ENCODE data around the gene PARD3. TPM values are rescaled to one million over a fixed set of nuclear protein-coding genes. Genes with fewer than 3 reads are reported as not detected.

PARD3 gene
- total RNA-seq, 2 donors from 2014 or later: 23.1 to 29.7 TPM

DNA sequence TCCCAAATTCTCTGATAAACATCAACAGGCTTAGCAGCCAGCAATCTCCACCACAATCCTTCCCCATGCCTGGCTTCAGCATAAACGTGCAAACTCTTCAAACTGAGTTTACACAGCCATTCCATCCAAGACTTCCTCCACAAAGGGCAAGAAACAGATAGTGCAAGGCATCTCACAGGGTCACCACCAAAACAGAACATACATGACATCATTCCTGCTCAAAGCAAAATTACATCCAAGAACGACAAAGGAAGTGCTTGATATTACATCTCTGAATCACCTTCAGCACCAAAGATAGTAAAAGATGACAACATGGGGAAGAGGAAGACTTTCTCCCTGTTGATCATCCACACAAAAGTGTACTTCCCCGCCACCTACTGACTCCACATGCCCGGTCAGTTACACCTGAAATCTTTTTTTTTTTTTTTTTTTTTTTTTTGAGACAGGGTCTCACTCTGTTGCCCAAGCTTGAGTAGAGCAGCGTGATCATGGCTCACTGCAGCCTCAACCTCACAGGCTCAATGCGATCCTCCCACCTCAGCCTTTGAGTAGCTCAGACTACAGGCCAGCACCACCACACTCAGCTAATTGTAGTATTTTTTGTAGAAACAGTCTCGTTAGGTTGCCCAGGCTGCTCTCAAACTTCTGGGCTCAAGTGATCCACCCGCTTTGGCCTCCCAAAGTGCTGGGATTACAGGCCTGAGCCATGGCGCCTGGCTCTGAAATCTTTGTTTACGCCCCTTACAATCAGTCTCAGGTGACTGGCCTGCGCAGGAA is 127.5 kb downstream of the PARD3 start:
- intact Hi-C loops (cut with DNase I): no loop called here
- DNase-seq (no peak), ATAC-seq (peak; percentile 29 to 30)

DNA sequence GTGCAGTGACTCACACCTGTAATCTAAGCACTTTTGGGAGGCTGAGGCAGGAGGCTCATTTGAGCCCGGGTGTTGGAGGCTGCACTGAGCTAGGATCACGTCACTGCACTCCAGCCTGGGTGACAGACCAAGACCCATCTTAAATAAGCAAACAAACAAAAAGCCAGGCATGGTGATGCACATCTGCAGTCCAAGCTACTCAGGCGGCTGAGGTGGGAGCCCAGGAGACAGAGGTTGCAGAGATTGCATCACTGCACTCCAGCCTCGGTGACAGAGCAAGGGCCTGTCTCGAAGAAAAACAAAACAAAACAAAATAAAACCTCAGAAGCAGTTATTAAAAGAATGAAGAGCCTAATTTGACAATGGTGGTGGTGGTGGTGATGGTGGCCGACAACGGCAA is 132.5 kb downstream of the PARD3 start:
- ATAC-seq (no peak), DNase-seq (no peak)
- intact Hi-C loops (cut with DNase I): no loop called here

DNA sequence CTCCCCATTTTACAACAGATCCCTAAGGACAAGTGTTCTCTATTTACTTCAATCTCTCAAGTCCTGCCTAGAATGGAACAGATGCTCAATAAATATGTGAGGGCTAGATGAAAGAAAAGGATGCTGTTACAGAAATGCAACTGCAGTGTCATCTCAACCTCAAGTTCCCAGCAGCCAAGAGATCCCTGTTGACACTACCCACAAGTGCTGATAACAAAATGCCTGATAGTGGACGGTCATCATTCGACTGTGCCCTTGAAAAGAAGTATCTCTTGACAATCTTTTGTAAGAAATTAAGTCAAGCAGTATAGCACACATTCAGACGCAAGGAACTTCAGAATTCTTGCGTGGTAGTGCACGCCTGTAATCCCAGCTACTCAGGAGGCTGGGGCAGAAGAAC is 133.2 kb downstream of the PARD3 start:
- DNase-seq: no peak
- peak in 1 of 2 donors; percentile 33 for ATAC-seq
- intact Hi-C loops (cut with DNase I): no loop called here

DNA sequence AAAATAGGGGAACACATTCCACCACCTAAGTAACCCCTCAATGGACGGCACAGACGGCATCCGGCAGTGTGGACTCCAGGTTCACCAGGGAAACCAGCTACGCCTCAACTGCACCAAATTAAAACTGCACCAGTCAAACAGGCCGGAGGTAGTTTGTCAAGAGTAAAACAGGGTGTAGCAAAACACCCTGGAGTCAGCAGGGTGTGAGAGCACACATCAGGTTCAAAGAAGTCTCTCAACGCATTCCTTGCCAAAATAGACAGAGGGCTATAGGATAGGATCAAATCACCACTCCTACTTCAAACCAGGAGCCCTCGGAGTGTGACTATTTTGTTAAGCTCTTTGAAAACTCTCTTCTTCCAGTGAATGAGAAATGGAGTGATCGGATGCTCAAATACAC is 135.9 kb downstream of the PARD3 start:
- ATAC-seq: no peak
- intact Hi-C loops (cut with DNase I): loop anchor here in 1 of 2 donors (10.0 kb wide), 1 partner anchor 276 kb away; no protein-coding TSS in a partner anchor

DNA sequence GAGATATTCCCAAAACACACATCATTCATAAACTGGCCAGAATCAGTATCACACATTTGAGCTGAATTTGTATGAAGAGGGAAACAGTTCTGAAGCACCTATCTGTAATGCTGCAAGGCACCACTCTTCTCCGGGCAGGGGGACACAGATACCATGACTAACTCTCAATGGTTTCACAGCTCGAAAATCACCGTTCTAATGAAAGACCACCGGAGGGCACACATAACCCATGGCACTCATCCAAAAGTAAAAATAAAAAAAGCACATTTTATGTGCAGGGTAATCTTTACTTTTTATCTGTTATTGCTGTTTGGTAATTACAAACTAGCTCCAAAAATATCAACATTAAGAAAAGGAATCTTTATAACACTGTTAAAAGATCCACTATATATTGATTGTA is 137.5 kb downstream of the PARD3 start:
- no peak for DNase-seq
- no peak for ATAC-seq
- intact Hi-C loops (cut with DNase I): loop anchor here in 1 of 2 donors (10.0 kb wide), 1 partner anchor 277 kb away; no protein-coding TSS in a partner anchor

More for the DNA sequence above, 135.9 kb downstream of the PARD3 start:
- DNase-seq: no peak

DNA sequence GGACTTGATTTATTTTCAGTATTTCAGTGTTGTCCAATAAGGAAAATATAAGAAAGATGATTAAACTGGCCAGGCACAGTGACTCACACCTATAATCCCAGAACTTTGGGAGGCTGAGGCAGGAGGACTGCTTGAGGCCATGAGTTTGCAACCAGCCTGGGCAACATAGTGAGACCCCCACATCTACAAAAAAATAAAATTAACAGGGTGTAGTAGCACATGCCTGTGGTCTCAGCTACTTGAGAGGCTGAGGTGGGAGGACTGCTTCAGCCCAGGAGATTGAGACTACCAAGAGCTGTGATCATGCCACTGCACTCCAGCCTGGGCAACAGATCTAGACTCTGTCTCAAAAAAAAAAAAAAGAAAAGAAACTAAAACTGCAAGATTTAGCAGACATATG is 138.0 kb downstream of the PARD3 start:
- ATAC-seq (no peak), DNase-seq (no peak)
- intact Hi-C loops (cut with DNase I): loop anchor here in 1 of 2 donors (10.0 kb wide), 1 partner anchor 278 kb away; no protein-coding TSS in a partner anchor

DNA sequence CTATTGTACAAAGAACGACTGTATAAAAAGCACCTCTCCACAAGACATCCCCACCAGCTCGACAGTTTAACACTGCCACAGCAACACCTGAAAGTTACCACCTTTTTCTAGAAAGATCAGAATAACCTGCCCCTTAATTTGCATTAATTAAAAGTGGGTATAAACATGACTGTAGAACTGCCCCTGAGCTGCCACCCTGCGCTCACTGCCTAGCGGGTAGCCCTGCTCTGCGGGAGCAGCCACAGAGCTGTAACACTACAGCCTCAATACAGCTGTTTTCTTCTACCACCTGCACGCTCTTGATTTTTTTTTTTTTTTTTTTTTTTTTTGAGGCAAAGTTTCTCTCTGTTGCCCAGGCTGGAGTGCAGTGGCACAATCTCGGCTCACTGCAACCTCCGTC is 140.9 kb downstream of the PARD3 start:
- DNase-seq (no peak), ATAC-seq (no peak)
- intact Hi-C loops (cut with DNase I): loop anchor here in 1 of 2 donors (5.0 to 10.0 kb wide), 2 partner anchors 143 to 281 kb away; partner anchors contain the start of gene PARD3

DNA sequence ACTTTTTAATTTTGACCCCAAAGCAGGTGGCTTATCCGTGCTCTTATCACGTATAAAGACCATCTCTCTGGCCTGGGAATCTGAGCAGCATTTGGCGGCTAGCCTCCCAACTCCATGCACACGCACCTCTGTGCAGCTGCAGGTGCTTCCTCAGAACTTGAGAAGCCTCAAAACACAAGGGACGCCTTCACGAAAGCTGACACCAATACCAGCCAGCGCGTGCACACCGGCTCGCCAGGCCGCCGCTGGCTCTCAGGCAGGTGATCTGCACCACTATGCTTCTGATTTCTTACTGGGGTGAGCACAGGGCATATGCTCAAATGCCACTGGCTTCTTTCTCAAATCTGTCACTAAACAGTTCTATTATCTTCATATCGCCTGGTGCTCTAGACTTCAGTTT is 145.0 kb downstream of the PARD3 start:
- intact Hi-C loops (cut with DNase I): loop anchor here in 1 of 2 donors (5.0 to 10.0 kb wide), 2 partner anchors 147 to 285 kb away; partner anchors contain the start of gene PARD3

DNA sequence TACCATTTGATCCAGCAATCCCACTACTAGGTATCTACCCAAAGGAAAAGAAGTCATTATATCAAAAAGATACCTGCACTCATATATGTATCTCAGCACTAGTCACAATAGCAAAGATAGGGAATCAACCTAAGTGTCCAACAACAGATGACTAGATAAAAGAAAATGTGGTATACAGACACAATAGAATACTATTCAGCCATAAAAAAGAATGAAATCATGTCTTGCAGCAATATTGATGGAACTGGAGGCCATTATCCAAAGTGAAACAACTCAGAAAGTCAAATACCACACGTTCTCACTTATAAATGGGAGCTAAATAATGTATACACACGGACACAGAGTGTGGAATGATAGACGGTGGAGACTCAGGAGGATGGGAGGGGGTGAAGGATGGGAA is 146.0 kb downstream of the PARD3 start:
- intact Hi-C loops (cut with DNase I): loop anchor here in 1 of 2 donors (10.0 kb wide), 1 partner anchor 146 kb away; the partner anchor contains the start of gene PARD3
- no peak for DNase-seq
- no peak for ATAC-seq

More for the DNA sequence above, 145.0 kb downstream of the PARD3 start:
- DNase-seq (no peak), ATAC-seq (no peak)

DNA sequence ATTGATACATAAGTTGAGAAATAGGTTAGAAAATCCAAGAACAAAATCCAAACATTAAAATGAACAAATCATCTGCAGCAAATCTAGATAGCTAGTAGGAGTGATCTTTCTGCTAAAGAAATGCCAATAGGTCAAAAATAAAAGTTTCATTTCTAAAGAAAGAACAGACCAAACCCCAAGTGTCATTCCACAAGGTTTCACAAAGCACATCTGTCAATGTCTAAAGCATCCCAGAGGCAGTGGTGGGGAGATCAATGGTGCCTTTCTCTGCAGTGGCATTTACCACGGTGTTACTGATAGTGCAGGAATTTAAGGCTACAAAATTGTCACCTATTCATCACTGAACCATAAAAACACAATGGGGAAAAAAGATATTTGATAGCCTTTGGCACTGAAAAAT is 147.9 kb downstream of the PARD3 start:
- ATAC-seq (no peak), DNase-seq (no peak)
- intact Hi-C loops (cut with DNase I): loop anchor here in 1 of 2 donors (10.0 kb wide), 1 partner anchor 148 kb away; the partner anchor contains the start of gene PARD3

DNA sequence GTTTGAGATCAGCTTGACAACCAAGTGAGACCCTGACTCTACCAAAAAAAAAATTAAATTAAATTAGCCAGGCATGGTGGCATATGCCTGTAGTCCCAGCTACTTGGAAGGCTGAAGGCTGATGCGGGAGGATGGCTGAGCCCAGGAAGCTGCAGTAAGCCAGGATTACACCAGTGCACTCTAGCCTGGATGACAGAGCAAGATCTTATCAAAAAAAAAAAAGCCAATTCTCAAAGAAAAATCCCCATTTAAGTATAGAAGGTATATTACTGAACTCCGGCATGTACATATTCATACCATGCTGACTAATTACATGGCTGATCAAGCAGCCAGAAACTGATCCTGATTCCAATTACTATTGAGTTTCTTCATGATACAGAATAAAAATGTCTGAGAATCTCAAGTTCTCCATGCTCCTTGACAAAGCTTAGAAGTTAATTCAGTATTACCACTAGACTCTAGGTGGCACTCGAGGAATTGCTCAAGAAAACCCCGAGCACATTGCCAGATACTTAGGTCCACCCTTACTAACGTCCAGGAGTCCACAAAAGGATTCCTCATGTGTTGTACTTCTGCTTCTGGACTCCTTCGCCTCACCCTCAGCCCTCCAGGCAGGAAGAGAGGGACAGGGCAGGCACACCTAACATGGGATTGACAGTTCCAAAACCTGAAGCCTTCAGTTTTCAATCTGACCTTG is 148.9 kb downstream of the PARD3 start:
- DNase-seq (no peak), ATAC-seq (peak; percentile 90)
- intact Hi-C loops (cut with DNase I): loop anchor here in 1 of 2 donors (10.0 kb wide), 1 partner anchor 149 kb away; the partner anchor contains the start of gene PARD3

DNA sequence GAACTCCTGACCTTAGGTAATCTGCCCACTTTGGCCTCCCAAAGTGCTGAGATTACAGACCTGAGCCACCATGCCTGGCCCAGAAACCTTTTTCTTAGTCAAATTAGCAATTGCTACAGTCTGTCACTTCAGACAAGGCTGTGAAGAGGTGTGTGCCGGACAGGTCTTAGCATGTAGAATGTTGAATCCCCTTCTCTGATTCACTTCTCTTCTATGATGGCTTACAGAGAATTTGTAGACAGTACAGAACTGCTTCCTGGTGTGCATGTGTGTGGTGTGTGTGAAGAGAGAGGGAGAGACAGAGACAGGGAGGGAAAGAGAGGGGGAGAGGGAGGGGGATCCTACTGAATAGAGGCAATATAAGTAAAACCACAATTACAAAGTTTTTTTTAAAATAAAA is 150.4 kb downstream of the PARD3 start:
- DNase-seq (no peak), ATAC-seq (no peak)
- intact Hi-C loops (cut with DNase I): loop anchor here in 1 of 2 donors (10.0 kb wide), 1 partner anchor 150 kb away; the partner anchor contains the start of gene PARD3

DNA sequence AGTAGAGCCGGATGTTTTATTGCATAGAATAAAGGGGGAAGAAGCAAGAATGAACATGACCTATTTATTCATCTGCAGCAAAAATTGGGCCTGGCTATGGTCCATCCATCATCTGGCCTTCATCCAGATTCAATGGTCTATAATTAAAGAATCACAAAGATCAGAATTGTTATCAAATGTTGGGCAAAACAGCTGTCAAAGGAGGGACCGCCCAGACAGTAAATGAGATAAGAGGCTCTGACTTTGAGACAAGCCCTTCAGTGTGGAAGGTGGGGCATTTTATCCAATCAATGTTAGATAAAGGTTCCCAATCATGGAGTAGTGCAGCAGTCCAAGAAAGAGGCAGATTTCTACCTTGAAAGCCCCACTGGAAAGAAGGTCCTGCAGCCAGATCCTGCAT is 153.5 kb downstream of the PARD3 start:
- no peak for DNase-seq
- intact Hi-C loops (cut with DNase I): loop anchor here in 1 of 2 donors (10.0 kb wide), 1 partner anchor 153 kb away; the partner anchor contains the start of gene PARD3
- ATAC-seq: no peak

DNA sequence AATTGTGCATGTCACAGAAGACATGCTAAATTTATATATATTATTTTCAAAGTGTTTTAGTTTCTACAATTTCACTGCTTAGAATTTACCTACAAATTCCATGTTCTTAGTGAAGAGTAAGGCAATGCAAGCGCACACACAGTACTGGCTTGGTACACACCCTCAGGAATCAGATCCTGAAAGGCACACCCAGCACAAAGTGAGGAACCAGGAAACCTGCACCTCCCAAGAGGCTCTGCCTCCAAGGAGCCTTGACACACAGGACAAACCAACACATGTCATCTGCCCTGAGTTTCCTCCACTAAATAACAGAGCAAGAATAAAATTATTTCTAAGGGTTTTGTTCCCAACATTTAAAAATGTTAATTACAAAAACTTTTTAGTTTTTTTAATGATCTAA is 156.2 kb downstream of the PARD3 start:
- ATAC-seq (no peak), DNase-seq (no peak)
- intact Hi-C loops (cut with DNase I): no loop called here

DNA sequence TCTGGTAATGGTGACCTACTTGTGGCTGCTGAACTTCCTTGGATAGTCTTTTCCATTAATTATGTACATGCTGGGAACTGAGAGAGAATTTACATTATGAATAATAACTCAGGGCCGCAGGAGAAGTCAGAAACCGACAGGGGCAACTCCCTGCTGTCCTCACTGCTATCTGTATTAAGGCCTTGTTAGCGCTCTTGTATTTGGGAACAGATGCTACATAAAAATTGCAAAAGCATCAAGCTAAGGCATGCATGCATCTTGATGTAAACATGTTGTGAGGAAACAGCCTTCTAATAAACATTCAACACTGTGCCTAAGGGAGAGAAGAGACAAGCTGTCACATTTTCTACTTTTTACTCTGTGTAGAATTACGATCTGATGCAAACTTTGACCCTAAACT is 158.4 kb downstream of the PARD3 start:
- no peak for ATAC-seq

DNA sequence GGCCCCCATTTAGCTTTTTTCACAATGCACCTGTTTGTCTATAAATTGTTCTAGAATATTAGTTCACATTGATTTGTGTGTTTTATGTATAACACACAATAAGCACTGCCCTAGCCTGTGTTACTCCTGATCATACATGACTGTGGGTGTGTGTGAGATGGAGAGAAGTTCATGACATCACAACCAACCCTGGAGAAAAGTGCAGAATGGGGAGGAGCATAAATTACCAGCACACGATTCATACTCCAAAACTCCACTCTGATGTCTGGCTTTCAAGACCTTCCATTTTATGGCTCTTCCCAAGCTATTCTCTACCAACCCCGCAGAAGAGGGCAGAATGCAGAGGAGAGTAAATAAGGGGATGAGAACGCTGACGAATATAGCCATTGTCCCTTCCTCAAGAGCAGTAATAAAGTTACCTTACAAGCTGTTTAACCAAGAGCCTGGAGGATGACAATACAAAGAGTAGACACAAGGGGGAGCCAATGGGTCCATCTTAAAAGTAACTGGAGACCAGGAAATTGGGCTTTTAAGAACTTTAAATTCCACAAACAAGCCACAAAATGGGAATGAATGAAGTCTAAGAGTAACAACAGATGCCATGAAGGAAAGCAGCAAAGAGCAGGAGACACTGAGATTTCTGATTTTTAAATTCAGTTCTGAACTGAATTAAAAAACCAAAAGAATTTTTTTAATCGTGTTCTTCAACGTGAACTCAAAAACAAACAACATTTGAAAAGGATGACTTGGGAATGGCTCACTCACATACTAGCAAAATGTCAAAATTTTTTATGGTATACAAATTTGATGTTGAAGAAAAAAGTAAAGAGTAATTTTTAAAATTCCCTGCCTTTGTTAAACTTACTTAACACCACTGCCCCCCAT is 159.6 kb downstream of the PARD3 start:
- DNase-seq (no peak), ATAC-seq (peak in 1 of 2 donors; percentile 30)
- intact Hi-C loops (cut with DNase I): no loop called here

More for the DNA sequence above, 158.4 kb downstream of the PARD3 start:
- no peak for DNase-seq
- intact Hi-C loops (cut with DNase I): no loop called here

DNA sequence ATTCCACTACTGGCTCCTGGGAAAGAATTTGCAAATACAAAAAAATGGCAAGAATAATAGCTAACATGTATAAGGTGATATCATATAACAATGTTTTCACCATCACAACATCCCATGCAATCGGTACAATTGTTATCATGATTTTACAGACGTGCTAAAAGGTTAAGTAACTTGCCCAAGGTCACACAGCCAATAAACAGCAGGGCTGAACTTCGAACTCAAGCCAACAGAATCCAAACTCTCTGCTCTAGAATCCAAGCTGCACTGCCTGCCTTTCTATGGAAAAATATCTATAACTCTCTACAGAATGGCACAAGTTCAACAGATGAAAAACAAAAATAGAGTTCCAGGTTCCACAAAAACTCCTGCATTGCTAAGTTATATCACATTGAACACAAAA is 160.9 kb downstream of the PARD3 start:
- intact Hi-C loops (cut with DNase I): no loop called here
- DNase-seq (no peak), ATAC-seq (no peak)

DNA sequence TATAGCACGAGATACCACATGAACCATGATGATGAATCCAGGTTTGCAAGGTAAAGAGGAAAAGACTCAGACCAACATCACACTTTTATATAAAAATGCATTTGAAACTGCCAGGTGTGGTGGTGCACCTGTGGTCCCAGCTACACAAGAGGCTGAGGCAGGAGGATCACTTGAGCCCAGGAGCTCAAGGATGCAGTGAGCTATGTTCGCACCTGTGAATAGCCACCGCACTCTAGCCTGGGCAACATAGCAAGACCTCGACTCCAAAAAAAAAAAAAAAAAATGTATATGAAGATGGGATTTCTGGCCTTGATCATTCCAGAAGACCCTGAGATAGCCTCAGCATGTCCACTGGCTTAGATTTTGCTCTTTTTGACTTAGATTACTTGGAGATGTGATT is 161.6 kb downstream of the PARD3 start:
- ATAC-seq: no peak
- intact Hi-C loops (cut with DNase I): no loop called here
- no peak for DNase-seq
